ENCODE results near the gene CRYBG3.

- TF ChIP-seq POLR2A (IDR thresholded peaks at IDR 0.05) (no peak), CTCF (IDR thresholded peaks at IDR 0.05) (no peak)
Measured at GRCh38 chr3:97981886-97982285, 160.1 kb downstream of the CRYBG3 start.

Measured in ovary (tissue), 3 donors.